Astrocyte of the spinal cord (primary cell): Measurements from ENCODE around the gene S100A7.

Experiments used
- DNase-seq: peaks from one replicate; pipeline ENCODE4 v3.0.0; 2011; ENCODE audit warnings: low read depth, low spot score
- H3K4me3 ChIP-seq: 2 replicates; pipeline ENCODE4 v1.5.1; 2011; ENCODE audit warnings: low read depth, mild to moderate bottlenecking, low read length, moderate library complexity
- CTCF ChIP-seq: IDR thresholded peaks from 2 replicates; pipeline ENCODE4 v1.5.1; 2012; ENCODE audit warnings: low read depth, mild to moderate bottlenecking, low read length, inconsistent platforms
- in situ Hi-C: cut with HindIII; loops from 2 replicates; pipeline ENCODE4 v1.10.0; 2017; ENCODE audit warnings: low sequenced_read_pairs

Gene S100A7

DNA sequence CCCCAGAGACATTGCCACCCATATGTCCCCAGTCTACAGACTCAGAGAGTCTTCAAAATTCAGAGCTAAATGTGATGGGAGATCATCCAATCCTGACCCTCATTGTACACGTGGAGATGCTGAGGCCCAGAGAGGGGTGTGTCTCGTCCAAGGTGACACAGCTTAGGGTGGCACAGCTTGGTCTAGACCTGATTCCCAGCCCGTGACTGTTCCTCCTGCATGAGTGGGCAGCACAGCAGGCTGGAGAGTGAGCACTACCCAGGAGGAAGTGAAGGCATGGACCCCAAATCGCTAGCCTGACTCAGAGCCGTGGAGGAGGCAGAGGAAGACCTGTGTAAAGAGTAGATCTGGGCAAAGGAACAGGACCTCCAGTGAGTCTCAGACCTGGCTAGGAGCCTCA is 16.4 kb downstream of the S100A7 start:
- in situ Hi-C loops = no loop called here
- H3K4me3 ChIP-seq = no peak overlapping the region
- TF ChIP-seq CTCF = no peak
- no peak for DNase-seq

GRCh38 chr1:153443486-153443885 is 17.0 kb downstream of the S100A7 start:
- no peak overlapping the region for H3K4me3 ChIP-seq
- in situ Hi-C loops = no loop called here
- no peak for DNase-seq
- TF ChIP-seq CTCF = no peak

GRCh38 chr1:153441238-153441755 is 19.2 kb downstream of the S100A7 start:
- H3K4me3 ChIP-seq = no peak overlapping the region
- no peak for DNase-seq
- no peak for TF ChIP-seq CTCF
- in situ Hi-C loops = no loop called here

DNA sequence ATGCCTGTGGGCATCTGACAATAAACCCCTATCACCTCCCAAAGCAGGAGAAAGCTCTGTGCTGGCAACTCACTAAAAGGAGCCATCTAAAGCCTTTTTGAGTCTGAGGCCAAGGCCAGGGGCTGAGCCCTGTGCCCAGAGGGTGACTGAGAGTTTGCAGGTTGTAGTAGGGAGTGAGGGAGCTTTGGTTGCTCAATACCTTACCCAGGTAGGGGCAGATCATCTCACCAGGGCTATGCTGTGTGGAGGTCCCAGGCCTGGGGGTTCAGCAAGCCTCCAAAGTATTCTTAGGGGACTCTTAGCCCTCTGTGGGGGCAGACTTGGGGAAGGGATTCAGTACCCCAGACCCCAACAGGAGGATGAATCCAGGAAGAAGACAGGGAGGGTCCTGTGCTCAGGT is 21.2 kb downstream of the S100A7 start:
- no peak for TF ChIP-seq CTCF
- H3K4me3 ChIP-seq = no peak overlapping the region
- no peak for DNase-seq
- in situ Hi-C loops = no loop called here

- H3K4me3 ChIP-seq = no peak overlapping the region
- DNase-seq = no peak
- TF ChIP-seq CTCF = no peak
- in situ Hi-C loops = no loop called here
Measured at GRCh38 chr1:153438599-153438998, 21.9 kb downstream of the S100A7 start.

GRCh38 chr1:153437236-153437635 is 23.2 kb downstream of the S100A7 start:
- in situ Hi-C loops = no loop called here
- no peak for DNase-seq
- TF ChIP-seq CTCF = no peak
- H3K4me3 ChIP-seq = no peak overlapping the region
